ENCODE data around the gene ATP2C2.
"Not testable (repeated sequence)": the region's sequence is repeated elsewhere in the genome, so short reads cannot be mapped to it uniquely, and the experiment has no call there.

ATP2C2 gene

DNA sequence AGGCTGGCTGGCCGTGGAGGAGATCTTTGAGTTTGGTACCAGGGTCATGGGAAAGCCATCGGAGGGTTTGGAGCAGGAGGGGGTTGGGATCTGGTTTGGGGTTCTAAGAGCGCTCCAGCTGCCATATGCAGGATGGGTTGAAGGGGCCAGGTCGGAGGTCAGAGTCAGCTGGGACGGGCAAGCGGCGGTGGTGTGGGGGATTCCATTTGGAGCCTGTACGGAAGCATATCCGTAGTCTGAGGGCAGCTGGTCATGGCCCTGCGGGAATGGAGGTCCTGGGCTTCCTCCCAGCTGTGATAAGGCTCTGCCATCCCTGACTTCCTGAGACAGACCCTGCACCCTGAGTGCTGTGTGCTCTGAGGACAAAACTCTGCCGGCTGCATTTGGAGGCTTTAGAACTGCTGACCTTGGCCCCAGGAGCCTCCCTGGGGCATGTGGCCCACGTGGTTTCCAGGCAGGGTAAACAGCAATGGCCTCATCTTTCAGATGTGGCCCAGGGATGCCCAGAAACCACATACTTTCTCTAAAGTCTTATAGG, 46.5 kb downstream of the ATP2C2 start:
- H3K9ac ChIP-seq (ENCODE audit: insufficient read length, low read depth) = no peak overlapping the region
- peaks cover 4% of the 10 kb centered on the region for H3K4me1 ChIP-seq (ENCODE audit: insufficient read depth, insufficient read length)
- no peaks in the 10 kb centered on the region for H3K9me3 ChIP-seq (ENCODE audit: insufficient read depth, low read length)
- no peak overlapping the region for H3K4me3 ChIP-seq (ENCODE audit: insufficient read length, low read depth)
- H3K36me3 ChIP-seq (ENCODE audit: insufficient read depth, insufficient read length, low read length) = no peaks in the 10 kb centered on the region
- no peaks in the 10 kb centered on the region for H3K27me3 ChIP-seq (ENCODE audit: insufficient read depth, insufficient read length)
- no peak for DNase-seq (ENCODE audit: low read depth, low spot score)
- TF ChIP-seq ZNF274 (IDR thresholded peaks at IDR 0.05; ENCODE audit: low read depth, low read length) = no peak
- TF ChIP-seq SUZ12 (IDR thresholded peaks at IDR 0.05; ENCODE audit: extremely low read depth, insufficient read depth, insufficient read length) = no peak
- no peak for TF ChIP-seq YY1 (IDR thresholded peaks at IDR 0.05; ENCODE audit: insufficient read depth, insufficient read length)

- H3K36me3 ChIP-seq (ENCODE audit: insufficient read depth, insufficient read length, low read length) = no peaks in the 10 kb centered on the region
- no peaks in the 10 kb centered on the region for H3K9me3 ChIP-seq (ENCODE audit: insufficient read depth, low read length)
- H3K9ac ChIP-seq (ENCODE audit: insufficient read length, low read depth) = no peak overlapping the region
- H3K27me3 ChIP-seq (ENCODE audit: insufficient read depth, insufficient read length) = no peaks in the 10 kb centered on the region
- peaks cover 4% of the 10 kb centered on the region for H3K4me1 ChIP-seq (ENCODE audit: insufficient read depth, insufficient read length)
- H3K4me3 ChIP-seq (ENCODE audit: insufficient read length, low read depth) = no peak overlapping the region
- TF ChIP-seq SUZ12 (IDR thresholded peaks at IDR 0.05; ENCODE audit: extremely low read depth, insufficient read depth, insufficient read length) (no peak), YY1 (IDR thresholded peaks at IDR 0.05; ENCODE audit: insufficient read depth, insufficient read length) (no peak), ZNF274 (IDR thresholded peaks at IDR 0.05; ENCODE audit: low read depth, low read length) (no peak)
- no peak for DNase-seq (ENCODE audit: low read depth, low spot score)
Measured at GRCh38 chr16:84416407-84417321, 48.3 kb downstream of the ATP2C2 start.

DNA sequence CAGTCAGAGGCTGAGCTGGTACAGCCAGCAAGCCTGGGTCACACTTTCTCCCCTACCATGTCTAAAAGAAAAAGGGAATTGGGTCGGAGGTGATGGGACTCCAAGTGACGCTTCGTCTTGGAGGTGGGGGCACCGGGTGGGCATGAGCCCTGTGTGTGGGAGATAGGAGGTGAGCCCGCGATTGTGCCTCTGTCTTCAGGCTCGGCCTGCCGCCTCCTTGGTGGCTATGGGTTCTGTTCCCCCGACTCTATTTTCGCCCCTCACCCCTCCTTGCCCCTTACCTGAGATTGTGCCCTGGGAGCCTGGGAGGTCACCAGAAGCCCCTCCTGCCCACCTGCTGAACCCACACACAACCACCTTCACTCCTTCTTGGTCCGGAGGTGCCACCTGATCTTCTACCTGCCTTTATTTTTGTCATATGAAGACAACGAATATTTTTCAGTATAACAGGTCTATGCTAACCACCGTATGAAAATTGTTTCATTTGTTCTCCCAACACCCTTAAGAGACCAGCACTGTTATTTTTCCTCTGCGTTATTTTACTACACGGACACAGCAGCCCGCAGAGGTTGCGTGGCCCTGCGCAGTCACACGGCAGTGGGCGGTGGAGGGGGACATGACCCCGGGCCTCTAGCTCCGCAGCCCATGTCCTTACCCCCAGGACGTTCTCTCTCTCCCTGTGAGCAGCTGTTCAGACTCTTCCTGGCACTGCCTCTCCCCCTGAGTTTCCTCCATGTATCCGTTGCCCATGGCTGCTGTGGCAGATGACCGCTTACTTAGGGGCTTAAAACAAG, 49.9 kb downstream of the ATP2C2 start:
- Histone ChIP-seq H3K9me3 (ENCODE audit: insufficient read depth, low read length) (peaks cover 3% of the 10 kb centered on the region; the same call in 1 of the 2 replicates), H3K4me3 (ENCODE audit: insufficient read length, low read depth) (no peak overlapping the region), H3K4me1 (ENCODE audit: insufficient read depth, insufficient read length) (peaks cover 4% of the 10 kb centered on the region), H3K27me3 (ENCODE audit: insufficient read depth, insufficient read length) (no peaks in the 10 kb centered on the region), H3K9ac (ENCODE audit: insufficient read length, low read depth) (no peak overlapping the region), H3K36me3 (ENCODE audit: insufficient read depth, insufficient read length, low read length) (no peaks in the 10 kb centered on the region)
- no peak for TF ChIP-seq ZNF274 (IDR thresholded peaks at IDR 0.05; ENCODE audit: low read depth, low read length)
- no peak for TF ChIP-seq YY1 (IDR thresholded peaks at IDR 0.05; ENCODE audit: insufficient read depth, insufficient read length)
- no peak for TF ChIP-seq SUZ12 (IDR thresholded peaks at IDR 0.05; ENCODE audit: extremely low read depth, insufficient read depth, insufficient read length)
- DNase-seq (ENCODE audit: low read depth, low spot score) = no peak

DNA sequence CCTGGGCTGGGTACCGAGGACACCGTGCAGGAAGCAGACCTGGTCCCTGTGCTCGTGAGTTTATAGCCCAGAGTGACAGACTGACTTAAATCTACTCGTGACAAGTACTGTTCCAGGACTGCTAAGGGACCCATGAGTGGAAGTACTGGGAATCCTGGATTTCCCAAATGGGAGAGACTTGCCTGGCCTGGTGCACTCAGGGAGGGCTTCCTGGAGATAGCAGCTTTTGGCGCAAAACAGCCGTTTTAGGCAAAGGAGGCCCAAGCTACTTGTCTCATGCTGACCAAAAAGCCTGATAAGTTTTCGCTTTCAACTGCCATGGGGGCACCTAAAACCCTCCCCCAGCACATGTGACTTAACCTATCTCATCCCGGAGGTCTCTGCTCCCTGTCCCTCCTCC, 51.4 kb downstream of the ATP2C2 start:
- no peak for DNase-seq (ENCODE audit: low read depth, low spot score)
- Histone ChIP-seq H3K27me3 (ENCODE audit: insufficient read depth, insufficient read length) (no peaks in the 10 kb centered on the region), H3K4me1 (ENCODE audit: insufficient read depth, insufficient read length) (no peaks in the 10 kb centered on the region), H3K36me3 (ENCODE audit: insufficient read depth, insufficient read length, low read length) (no peaks in the 10 kb centered on the region), H3K4me3 (ENCODE audit: insufficient read length, low read depth) (no peak overlapping the region), H3K9me3 (ENCODE audit: insufficient read depth, low read length) (peaks cover 10% of the 10 kb centered on the region; the same call in 1 of the 2 replicates), H3K9ac (ENCODE audit: insufficient read length, low read depth) (no peak overlapping the region)
- TF ChIP-seq ZNF274 (IDR thresholded peaks at IDR 0.05; ENCODE audit: low read depth, low read length) = no peak
- TF ChIP-seq SUZ12 (IDR thresholded peaks at IDR 0.05; ENCODE audit: extremely low read depth, insufficient read depth, insufficient read length) = no peak
- no peak for TF ChIP-seq YY1 (IDR thresholded peaks at IDR 0.05; ENCODE audit: insufficient read depth, insufficient read length)

- not testable (repeated sequence) for H3K27me3 ChIP-seq (ENCODE audit: insufficient read depth, insufficient read length); DNase-seq (ENCODE audit: low read depth, low spot score); H3K36me3 ChIP-seq (ENCODE audit: insufficient read depth, insufficient read length, low read length); H3K4me1 ChIP-seq (ENCODE audit: insufficient read depth, insufficient read length); H3K4me3 ChIP-seq (ENCODE audit: insufficient read length, low read depth); H3K9ac ChIP-seq (ENCODE audit: insufficient read length, low read depth); H3K9me3 ChIP-seq (ENCODE audit: insufficient read depth, low read length)
Measured at GRCh38 chr16:84420556-84420955, 52.2 kb downstream of the ATP2C2 start.

DNA sequence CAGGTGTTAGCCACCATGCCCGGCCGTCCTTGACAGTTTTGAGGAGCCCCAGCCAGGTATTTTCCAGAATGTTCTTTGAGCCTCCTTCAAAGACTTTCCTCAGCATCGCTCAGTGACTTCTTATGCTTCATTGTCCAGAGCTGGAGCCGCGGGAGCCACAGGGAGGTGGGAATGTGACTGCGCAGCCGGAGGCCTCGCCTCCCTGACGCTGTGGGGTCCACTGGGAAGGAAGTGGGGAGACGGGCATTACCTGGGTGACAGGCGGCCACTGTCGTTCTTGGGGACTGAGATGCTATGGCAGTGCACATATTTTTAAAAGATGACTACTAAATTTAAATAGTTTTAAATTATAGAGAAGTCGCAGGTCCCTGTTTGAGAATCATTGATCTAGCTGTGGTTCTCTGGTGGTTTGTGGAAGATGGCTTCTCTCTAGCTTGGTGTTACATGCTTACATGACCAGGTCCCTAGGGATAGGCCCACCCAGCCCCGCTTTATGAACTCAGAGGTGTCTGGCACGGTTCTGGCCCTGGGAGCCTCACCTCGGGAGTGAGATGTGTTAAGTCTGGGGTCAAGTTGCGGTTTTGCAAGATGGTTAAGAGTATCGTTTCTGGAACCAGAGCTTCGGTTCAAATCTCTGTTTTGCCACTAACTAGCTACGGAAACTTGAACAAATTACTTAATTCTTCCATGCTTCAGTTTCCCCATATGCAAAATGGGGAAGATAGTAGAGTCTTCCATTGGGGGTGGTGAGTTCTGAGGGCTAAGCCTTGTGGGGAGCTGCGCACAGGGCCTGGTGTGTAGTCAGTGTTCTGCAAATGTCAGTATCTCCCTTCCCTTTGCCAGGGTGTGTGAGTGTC, 53.0 kb downstream of the ATP2C2 start:
- TF ChIP-seq ZNF274 (IDR thresholded peaks at IDR 0.05; ENCODE audit: low read depth, low read length) (no peak), YY1 (IDR thresholded peaks at IDR 0.05; ENCODE audit: insufficient read depth, insufficient read length) (no peak), SUZ12 (IDR thresholded peaks at IDR 0.05; ENCODE audit: extremely low read depth, insufficient read depth, insufficient read length) (no peak)
- Histone ChIP-seq H3K36me3 (ENCODE audit: insufficient read depth, insufficient read length, low read length) (no peaks in the 10 kb centered on the region), H3K4me1 (ENCODE audit: insufficient read depth, insufficient read length) (no peaks in the 10 kb centered on the region), H3K27me3 (ENCODE audit: insufficient read depth, insufficient read length) (no peaks in the 10 kb centered on the region), H3K9ac (ENCODE audit: insufficient read length, low read depth) (no peak overlapping the region), H3K4me3 (ENCODE audit: insufficient read length, low read depth) (no peak overlapping the region), H3K9me3 (ENCODE audit: insufficient read depth, low read length) (peaks cover 10% of the 10 kb centered on the region; the same call in 1 of the 2 replicates)
- DNase-seq (ENCODE audit: low read depth, low spot score) = no peak
